Effector memory CD8-positive, alpha-beta T cell (primary cell): ENCODE data around the gene ZIC2.
A peak's percentile ranks its signal among the peaks of the same experiment; 100 is the strongest.

Source experiments
- ATAC-seq: fragments of 150-1000 bp; cut with Tn5 transposase; replicated peaks from 2 replicates; pipeline ENCODE4 v1.10.0; 2021; ENCODE audit warnings: mild to moderate bottlenecking, moderate library complexity
- DNase-seq, 3 experiments: peaks; one replicate each; pipeline ENCODE4 v3.0.0; 2021
- H3K27ac Mint-ChIP-seq, 2 donors: one replicate each; pipeline ENCODE4 v1.8.0; 2022; ENCODE audit warnings: mild to moderate bottlenecking in 2 of 2, mixed read lengths in 2 of 2, moderate library complexity in 2 of 2
- H3K27me3 Mint-ChIP-seq, 2 donors: one replicate each; pipeline ENCODE4 v1.8.0; 2022; ENCODE audit warnings: mixed read lengths in 2 of 2
- H3K36me3 Mint-ChIP-seq: one replicate; pipeline ENCODE4 v1.8.0; 2022; ENCODE audit warnings: mild to moderate bottlenecking, moderate library complexity, mixed read lengths; ENCODE audit not compliant: insufficient read depth
- H3K4me1 Mint-ChIP-seq, 2 donors: one replicate each; pipeline ENCODE4 v1.8.0; 2022; ENCODE audit warnings: low read depth in 2 of 2, mixed read lengths in 2 of 2
- H3K4me3 Mint-ChIP-seq, 2 donors: one replicate each; pipeline ENCODE4 v1.8.0; 2022; ENCODE audit warnings: mild to moderate bottlenecking in 2 of 2, mixed read lengths in 2 of 2, moderate library complexity in 2 of 2
- H3K9me3 Mint-ChIP-seq, 2 donors: one replicate each; pipeline ENCODE4 v1.8.0; 2022; ENCODE audit warnings: mixed read lengths in 2 of 2

Gene ZIC2

DNA sequence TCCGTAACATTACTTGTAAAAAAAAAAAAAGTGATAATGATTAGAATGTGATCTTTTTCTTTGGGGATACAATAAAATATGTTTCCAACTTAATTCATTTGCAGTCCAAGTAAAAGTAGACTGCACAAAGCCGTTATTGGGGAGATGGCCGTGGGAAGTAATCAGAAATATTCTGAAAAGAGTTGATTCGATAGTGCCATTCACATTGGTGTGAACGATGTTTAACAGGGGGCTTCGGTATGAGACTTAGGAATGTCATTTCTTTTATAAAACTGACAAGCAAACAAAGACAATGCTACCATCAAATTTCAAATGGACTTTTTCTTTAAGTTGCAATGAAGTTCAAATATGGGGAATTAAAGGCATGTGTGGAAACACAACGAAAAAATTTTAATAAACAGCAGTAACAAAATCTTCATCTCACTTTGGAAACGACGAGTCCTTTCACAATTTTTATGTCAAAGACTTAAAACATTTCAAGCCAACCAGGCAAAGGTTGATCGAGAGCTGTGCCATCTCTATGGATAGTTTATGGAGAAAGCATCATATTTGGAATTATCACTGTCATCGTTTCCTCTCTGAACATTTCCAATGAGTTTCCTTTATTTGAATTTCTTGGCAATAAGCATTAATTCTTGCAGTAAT is 8.3 kb upstream of the ZIC2 start:
- no peak for DNase-seq
- Mint-ChIP-seq H3K4me1 (peaks cover 11 to 12% of the 10 kb centered on the region in 2 donors), H3K27ac (peak overlapping the region in 1 of 2 donors; percentile 72), H3K4me3 (no peak overlapping the region), H3K36me3 (peaks cover 53% of the 10 kb centered on the region), H3K27me3 (peaks cover 78 to 87% of the 10 kb centered on the region in 2 donors), H3K9me3 (no peaks in the 10 kb centered on the region)
- ATAC-seq: no peak

DNA sequence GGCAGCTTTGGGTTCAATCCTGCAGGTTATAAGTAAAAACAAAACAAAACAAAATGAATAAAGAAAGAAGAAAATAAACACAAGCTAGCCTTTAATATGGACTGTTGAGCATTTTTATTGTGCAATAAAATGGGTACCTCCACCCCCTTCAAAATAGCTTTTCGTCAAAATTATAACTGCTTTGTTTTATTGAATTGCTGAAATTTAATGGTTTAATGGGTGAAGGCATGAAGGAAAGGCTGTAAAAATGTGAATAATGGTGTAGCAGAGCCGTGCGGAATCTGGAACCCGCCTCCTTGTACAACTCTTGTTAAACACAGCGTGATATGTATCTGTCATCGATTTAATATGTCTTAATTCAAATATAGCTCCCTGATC is 7.8 kb upstream of the ZIC2 start:
- H3K9me3 Mint-ChIP-seq: no peaks in the 10 kb centered on the region
- H3K4me3 Mint-ChIP-seq: no peak overlapping the region
- H3K36me3 Mint-ChIP-seq: peaks cover 56% of the 10 kb centered on the region
- peaks cover 83 to 90% of the 10 kb centered on the region in 2 donors for H3K27me3 Mint-ChIP-seq
- DNase-seq (no peak), ATAC-seq (no peak)
- peak overlapping the region in 1 of 2 donors; percentile 72 for H3K27ac Mint-ChIP-seq
- peaks cover 13 to 16% of the 10 kb centered on the region in 2 donors for H3K4me1 Mint-ChIP-seq

DNA sequence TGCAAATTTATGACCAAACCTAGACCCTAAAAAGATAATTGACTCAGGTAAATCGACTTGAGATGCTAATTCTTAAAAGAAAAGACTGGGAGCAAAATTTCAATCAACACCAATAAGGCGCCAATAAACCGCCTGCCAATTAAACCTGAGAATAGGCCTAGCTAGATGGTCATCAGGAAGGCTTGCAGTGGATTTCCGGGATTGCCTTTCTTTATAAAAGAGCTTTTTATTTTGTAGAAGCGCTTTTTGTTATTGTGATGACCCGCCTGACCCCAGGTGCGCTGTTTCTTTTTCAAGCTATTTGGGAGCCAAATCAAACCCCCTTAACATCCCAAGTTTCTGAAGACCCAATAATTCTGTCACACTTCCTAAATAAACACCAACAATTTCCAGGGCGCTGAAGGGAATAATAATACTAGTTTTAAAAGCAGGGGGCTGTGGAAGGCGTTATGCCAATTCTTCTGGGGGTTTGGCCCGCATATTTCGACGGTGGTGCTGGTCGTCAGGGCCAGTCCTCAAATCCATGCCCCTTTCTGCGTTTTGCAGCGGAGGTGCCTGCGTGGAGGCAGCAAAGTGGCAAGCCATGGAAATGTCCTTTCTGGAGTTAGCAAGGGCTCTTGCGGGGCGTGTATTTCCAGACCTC is 7.2 kb upstream of the ZIC2 start:
- peaks cover 80 to 90% of the 10 kb centered on the region in 2 donors for H3K27me3 Mint-ChIP-seq
- H3K36me3 Mint-ChIP-seq: peaks cover 60% of the 10 kb centered on the region
- H3K27ac Mint-ChIP-seq: no peak overlapping the region
- no peak for ATAC-seq
- H3K4me3 Mint-ChIP-seq: no peak overlapping the region
- peaks cover 10 to 14% of the 10 kb centered on the region in 2 donors for H3K4me1 Mint-ChIP-seq
- no peak for DNase-seq
- no peaks in the 10 kb centered on the region for H3K9me3 Mint-ChIP-seq

DNA sequence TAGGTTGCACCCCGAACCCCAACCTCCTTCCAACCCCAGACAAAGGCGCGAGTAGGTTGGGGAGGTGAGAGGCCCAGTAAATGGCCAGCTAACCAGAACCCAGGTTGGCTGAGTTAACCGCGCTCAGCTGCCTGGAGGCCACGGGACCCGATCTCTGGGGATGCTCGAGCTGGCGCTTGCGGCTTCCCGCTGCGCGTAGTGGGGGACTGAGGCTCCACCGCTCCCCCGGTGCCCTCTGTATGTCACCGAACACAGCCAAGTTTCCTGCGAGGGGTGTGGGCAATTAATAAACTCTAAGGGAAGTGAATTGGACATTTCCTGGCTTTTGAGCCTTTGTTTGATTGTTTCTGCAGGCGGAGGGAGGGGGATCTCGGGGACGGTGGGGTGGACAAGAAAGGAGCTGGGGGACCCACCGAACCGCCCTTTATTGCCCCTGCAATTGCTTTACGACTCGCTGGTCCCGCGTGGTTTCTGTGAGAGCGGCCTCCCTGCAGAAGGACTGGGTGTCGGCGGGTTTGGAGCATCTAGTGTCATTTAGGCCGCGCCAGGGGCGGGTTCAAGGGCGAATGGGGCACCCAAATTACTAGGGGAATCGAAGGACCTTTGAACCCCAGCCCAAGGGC is 6.5 kb upstream of the ZIC2 start:
- H3K4me1 Mint-ChIP-seq: peaks cover 7 to 10% of the 10 kb centered on the region in 2 donors
- H3K9me3 Mint-ChIP-seq: no peaks in the 10 kb centered on the region
- H3K27ac Mint-ChIP-seq: peak overlapping the region in 1 of 2 donors; percentile 23
- ATAC-seq (no peak), DNase-seq (no peak)
- H3K4me3 Mint-ChIP-seq: no peak overlapping the region
- H3K27me3 Mint-ChIP-seq: peaks cover 74 to 84% of the 10 kb centered on the region in 2 donors
- peaks cover 54% of the 10 kb centered on the region for H3K36me3 Mint-ChIP-seq

DNA sequence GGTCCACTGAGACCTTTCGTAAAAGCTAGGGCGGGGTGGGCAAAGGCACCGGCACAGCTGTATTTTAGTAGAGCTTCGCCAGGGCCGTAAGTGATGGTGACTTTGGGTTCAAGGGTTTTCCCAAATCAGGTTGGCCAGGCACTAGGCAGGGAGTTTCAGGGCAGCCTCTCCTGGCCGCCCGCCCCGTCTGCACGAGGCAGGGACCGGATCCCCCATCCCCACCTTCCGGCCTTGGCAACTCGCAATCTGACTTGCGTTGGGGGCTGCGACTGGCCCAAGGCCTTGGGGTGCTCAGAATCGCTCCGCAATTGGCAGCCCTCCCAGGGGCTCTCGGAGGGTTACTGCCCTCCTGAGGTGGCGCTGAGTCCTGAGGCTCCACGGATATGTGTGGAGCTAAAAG is 6.0 kb upstream of the ZIC2 start:
- H3K4me3 Mint-ChIP-seq: no peak overlapping the region
- peak overlapping the region in 1 of 2 donors; percentile 23 for H3K27ac Mint-ChIP-seq
- no peak for DNase-seq
- no peaks in the 10 kb centered on the region for H3K9me3 Mint-ChIP-seq
- H3K27me3 Mint-ChIP-seq: peaks cover 72 to 80% of the 10 kb centered on the region in 2 donors
- peaks cover 5 to 8% of the 10 kb centered on the region in 2 donors for H3K4me1 Mint-ChIP-seq
- ATAC-seq: no peak
- H3K36me3 Mint-ChIP-seq: peaks cover 51% of the 10 kb centered on the region

DNA sequence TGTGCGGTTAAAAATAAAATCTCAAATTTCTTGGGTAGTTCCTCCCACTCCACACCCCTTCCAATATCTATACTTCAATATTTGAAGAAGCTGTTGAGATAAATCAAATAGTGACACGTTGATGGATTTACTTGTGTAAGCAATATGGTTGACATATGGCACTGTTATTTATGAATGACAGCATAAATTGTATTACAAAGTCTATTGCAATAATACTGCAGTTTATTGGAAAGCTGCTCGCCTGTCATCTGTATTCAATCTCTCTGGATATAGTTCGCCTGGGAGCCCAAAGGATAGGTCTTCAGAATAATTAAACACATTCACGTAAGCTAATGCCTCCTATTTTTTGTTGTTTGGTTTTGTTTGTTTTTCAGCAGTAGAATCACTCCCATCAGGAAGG is 5.0 kb upstream of the ZIC2 start:
- H3K27ac Mint-ChIP-seq: no peak overlapping the region

DNA sequence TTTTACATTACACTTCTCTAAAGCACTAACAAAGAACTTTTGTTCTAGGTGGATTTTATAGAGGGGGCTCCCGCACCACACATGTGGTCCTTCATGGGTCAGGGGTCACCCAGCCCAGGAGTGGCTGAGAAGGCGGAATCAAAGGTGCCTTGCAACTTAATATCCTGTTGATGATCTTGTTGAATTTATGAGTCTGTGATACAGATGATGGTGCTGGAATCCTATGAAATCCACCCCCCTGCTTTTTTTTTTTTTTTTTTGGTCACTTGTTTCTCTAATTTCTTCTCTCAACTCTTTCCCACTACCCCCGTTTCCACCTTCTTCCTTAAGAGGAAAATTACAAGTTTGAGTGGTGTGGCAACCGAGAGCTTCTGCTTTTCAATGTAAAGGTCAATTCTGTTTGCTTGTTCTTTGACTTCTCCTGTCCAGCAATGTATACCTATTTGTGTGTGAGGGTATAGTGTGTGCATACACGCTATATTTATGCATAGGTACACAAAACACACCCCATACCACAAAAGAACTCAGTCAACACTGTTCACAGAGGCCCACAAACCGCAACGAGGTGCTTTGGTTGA is 4.2 kb upstream of the ZIC2 start:
- Mint-ChIP-seq H3K27me3 (peaks cover 66 to 70% of the 10 kb centered on the region in 2 donors), H3K9me3 (no peaks in the 10 kb centered on the region), H3K4me1 (peaks cover 3 to 8% of the 10 kb centered on the region in 2 donors), H3K4me3 (no peak overlapping the region), H3K36me3 (peaks cover 41% of the 10 kb centered on the region), H3K27ac (no peak overlapping the region)
- DNase-seq (no peak), ATAC-seq (no peak)

More for the DNA sequence above, 5.0 kb upstream of the ZIC2 start:
- Mint-ChIP-seq H3K36me3 (peaks cover 49% of the 10 kb centered on the region), H3K4me3 (no peak overlapping the region), H3K9me3 (no peaks in the 10 kb centered on the region), H3K27me3 (peaks cover 72 to 78% of the 10 kb centered on the region in 2 donors), H3K4me1 (peaks cover 5 to 8% of the 10 kb centered on the region in 2 donors)
- no peak for DNase-seq
- no peak for ATAC-seq

DNA sequence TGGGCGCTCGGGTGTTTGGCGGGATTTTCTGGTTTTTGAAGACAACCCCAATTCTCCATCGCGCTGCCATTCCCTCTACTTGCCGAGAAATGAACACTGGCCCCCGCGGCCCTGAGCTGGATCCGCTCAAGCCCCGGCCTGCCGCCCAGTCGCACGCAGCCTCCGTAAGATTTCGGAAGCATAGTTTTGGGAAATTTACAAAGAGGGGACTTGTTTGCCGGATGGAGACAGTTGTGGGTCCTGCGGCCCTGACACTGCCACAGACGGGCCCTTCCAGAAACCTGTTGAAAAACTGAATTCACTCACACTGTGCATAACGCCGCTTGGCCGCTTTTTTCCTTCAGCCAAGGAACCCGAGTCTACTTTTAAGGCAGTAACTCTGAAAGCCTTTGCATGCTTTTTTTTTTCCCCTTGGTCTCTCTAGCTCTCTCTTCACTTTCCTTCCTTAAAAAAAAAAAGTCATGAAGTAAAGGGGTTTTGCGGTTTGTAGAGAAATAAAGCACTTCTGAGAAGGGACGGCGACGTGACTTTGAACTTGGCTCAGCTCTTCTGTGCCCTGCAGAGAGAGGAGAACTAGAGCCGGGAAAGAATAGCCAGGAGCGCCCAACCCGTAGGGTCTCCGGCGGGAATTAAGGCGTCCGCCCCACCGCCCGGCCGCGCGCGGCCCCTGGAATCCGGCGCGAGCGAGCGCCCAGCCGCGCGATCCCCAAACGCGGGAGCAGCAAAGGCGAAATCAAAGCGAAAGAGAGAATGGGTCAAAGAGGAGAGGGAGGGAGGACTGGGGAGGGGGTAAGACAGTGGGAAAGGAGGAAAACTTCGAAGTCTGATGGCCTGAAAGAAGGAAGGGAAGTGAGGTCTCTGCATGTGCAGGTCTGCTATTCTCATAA is 3.4 kb upstream of the ZIC2 start:
- DNase-seq: no peak
- H3K4me3 Mint-ChIP-seq: peak overlapping the region; percentile 11 to 32
- no peak for ATAC-seq
- H3K36me3 Mint-ChIP-seq: peaks cover 41% of the 10 kb centered on the region
- peaks cover 3 to 8% of the 10 kb centered on the region in 2 donors for H3K4me1 Mint-ChIP-seq
- H3K27ac Mint-ChIP-seq: no peak overlapping the region
- H3K9me3 Mint-ChIP-seq: no peaks in the 10 kb centered on the region
- H3K27me3 Mint-ChIP-seq: peaks cover 59 to 68% of the 10 kb centered on the region in 2 donors

DNA sequence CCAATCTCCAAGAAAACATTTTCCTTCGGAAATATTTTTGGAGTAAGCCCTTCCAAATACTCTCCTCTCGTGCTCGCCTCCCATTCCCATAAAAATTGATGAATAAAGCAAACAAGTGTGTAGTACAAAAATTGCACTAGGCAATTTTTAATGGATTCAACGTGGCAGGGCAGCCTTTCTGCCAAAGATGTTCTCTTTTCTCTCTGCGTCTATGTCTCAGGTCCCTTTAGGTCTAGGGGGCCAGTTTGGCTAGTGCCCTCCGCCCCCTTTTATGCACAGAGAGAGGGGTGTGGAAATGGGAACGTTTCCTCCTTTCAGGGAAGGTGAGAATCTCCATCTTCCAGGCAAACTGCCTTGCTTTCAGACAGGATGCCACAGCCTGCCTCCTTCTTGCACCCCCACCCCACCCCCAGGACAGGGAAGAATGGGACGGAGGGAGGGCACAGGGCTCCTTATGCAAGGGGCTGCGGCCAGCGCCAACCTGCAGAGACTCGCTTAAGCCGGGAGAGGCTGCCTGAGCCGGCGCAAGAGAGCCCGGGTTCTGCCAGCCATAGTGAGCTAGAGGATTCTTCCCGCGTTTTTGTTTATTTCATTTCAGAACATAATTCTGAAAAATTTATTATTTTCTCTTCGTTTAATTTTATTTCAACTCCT is 2.7 kb upstream of the ZIC2 start:
- H3K27ac Mint-ChIP-seq: no peak overlapping the region

DNA sequence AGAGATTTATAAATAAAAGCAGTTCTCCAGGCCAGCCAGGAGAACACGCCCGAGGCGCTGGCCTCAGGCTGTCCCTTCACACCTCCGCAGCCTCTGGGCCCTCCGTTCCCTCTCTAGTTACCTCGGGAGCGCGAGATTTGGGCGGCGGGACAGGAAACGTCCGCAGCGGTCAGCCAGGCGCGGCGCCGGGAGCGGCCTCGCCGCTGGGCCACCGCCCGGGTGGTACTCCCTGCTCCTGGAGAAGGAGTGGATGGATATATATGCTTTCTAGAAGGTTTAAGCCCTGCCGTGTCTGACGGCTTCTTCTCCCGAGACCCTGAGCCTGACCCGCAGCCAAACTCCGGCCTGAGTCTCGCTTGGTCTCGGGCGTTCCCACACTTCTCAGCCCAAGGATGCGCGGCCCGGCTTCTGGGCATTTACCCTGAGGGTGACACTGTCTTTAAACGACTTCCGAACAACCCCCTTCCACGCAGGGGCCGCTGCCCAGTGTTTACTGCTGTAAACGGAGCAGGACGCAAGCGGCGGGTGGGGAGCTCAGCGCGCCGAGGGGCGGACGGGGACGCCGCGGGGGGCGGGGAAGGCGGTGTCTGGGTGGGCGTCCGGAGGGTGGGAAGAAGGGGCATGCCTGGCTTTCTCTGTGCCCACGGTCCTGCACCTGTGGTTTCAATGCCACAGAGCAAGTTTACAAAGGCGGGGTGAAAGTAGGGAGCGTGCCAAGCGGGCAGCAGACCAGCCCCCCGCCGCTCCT is 2.0 kb upstream of the ZIC2 start:
- Mint-ChIP-seq H3K4me3 (peak overlapping the region; percentile 20 to 41), H3K27ac (no peak overlapping the region), H3K9me3 (no peaks in the 10 kb centered on the region), H3K36me3 (peaks cover 45% of the 10 kb centered on the region), H3K4me1 (peaks cover 3 to 8% of the 10 kb centered on the region in 2 donors), H3K27me3 (peaks cover 53 to 68% of the 10 kb centered on the region in 2 donors)
- DNase-seq: no peak
- ATAC-seq: no peak

More for the DNA sequence above, 2.7 kb upstream of the ZIC2 start:
- H3K36me3 Mint-ChIP-seq: peaks cover 45% of the 10 kb centered on the region
- DNase-seq (no peak), ATAC-seq (no peak)
- H3K27me3 Mint-ChIP-seq: peaks cover 53 to 68% of the 10 kb centered on the region in 2 donors
- peak overlapping the region; percentile 11 to 32 for H3K4me3 Mint-ChIP-seq
- H3K4me1 Mint-ChIP-seq: peaks cover 3 to 8% of the 10 kb centered on the region in 2 donors
- H3K9me3 Mint-ChIP-seq: no peaks in the 10 kb centered on the region

DNA sequence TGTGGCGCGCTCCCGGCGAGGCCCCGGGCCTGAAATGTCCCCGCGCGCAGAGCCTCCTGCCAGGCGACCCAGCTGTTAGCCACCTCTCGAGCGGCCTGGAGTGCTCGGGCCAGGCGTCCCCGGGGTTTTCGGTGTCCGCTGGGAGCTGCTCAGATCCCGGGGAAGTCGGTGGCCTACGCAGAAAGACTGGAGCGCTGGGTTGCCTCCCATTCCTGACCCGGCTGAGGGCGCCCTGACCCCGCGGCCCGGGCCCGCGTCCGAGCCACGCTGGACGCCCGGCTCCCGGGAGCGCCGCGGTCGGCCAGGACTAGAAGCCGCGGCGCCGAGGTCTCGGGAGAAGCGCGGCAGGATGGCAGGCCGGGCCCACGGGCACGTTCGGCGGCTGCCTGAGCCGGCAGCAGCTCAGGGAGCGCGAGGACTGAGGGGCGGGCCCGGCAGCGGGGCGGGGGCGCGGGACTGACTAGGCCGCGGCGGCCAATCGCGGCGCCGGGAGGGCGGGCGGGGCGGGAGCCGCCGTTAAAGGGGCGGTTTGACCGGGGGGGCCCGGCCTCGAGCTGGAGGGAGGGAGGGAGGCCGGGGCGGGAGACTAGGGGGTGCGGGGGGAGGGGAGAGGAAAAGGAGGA is 1.3 kb upstream of the ZIC2 start:
- Mint-ChIP-seq H3K27ac (no peak overlapping the region), H3K36me3 (peaks cover 47% of the 10 kb centered on the region), H3K9me3 (no peaks in the 10 kb centered on the region), H3K4me3 (peak overlapping the region; percentile 62 to 66), H3K27me3 (peaks cover 48 to 65% of the 10 kb centered on the region in 2 donors), H3K4me1 (peaks cover 3 to 8% of the 10 kb centered on the region in 2 donors)
- ATAC-seq: peak; percentile 73
- DNase-seq: peak in 2 of 3 experiments; percentile 35 to 47
